T47D (cell line): ENCODE results near the gene TCF25.

Source experiments
- DNase-seq, 2 experiments: peaks; one replicate each; pipeline versions ENCODE4 v3.0.0 to v3.0.0-alpha.2; 2011 to 2012; ENCODE audit warnings: low read depth in 1 of 2, low spot score in 1 of 2
- JUND ChIP-seq: IDR thresholded peaks from 2 replicates; pipeline ENCODE4 v1.6.1; 2012; ENCODE audit warnings: low read depth
- in situ Hi-C: cut with HindIII; loops from 2 replicates; pipeline ENCODE4 v1.10.0; 2016; ENCODE audit warnings: low sequenced_read_pairs, low pct_unique_long_range_greater_than_20kb

Gene TCF25

GRCh38 chr16:89919535-89920406 is 46.4 kb downstream of the TCF25 start:
- no peak for TF ChIP-seq JUND
- in situ Hi-C loops, result no loop called here
- DNase-seq, result no peak

GRCh38 chr16:89920723-89921122 is 47.3 kb downstream of the TCF25 start:
- no peak for TF ChIP-seq JUND
- DNase-seq, result no peak
- in situ Hi-C loops, result no loop called here

GRCh38 chr16:89921131-89921701 is 47.8 kb downstream of the TCF25 start:
- TF ChIP-seq JUND, result no peak
- no peak for DNase-seq
- in situ Hi-C loops, result no loop called here

DNA sequence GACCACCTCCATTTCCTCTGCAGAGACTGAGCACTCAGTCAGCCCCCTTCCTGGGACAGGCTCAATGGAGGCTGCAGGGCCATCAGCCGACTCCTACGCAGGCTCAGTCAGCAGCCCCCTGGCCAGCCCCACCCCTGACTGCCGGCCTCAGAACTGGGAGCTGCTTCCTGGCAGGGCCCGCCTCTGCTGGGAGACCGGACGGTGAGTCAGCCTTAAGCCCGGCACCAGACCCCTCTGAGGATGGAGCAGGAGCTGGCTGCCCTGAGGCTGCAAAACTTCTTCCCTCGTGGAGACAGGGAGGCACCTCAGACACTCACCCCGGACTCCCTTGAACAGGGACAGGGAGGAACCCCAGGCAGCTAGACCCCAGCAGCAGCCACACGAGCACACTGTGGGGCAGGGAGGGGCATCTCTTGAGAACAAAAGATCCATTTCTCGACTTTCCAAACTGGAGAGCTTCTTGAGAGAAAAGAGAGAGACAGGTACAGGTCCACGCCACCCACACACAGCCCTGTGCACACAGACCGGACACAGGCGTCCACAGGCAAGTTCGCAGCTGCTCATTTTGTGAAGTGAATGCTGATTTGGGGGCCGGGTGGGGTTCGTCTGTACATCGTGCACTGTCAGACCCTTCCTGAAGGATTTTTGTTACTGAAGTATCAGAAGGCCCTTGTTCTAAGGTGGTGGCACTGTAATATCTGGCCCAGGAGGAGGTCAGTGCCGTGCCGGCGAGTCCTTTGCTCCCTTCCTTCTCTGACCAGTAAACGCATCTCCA is 48.5 kb downstream of the TCF25 start:
- in situ Hi-C loops, result no loop called here
- no peak for TF ChIP-seq JUND
- no peak for DNase-seq

DNA sequence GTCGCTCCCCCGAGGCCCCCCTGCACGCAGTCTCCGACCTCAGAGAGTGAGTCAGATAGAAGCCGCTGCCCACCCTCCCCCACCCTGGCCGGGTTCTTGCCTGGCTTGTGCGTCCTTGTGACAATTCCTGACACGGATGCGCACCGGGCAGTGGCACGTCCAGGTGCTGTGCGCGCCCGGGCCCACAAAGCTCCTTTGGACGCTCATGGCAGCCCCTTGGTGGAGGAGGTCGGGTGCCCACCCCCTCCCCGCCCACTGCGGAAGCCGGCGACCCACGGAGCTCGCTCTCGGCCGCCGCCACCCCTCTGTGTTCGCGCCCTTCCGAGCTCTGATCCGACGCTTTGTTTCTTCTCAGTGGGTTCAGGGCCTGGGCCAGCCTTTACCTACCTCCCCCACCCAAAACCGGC is 49.1 kb downstream of the TCF25 start:
- TF ChIP-seq JUND, result no peak
- in situ Hi-C loops, result no loop called here
- no peak for DNase-seq

DNA sequence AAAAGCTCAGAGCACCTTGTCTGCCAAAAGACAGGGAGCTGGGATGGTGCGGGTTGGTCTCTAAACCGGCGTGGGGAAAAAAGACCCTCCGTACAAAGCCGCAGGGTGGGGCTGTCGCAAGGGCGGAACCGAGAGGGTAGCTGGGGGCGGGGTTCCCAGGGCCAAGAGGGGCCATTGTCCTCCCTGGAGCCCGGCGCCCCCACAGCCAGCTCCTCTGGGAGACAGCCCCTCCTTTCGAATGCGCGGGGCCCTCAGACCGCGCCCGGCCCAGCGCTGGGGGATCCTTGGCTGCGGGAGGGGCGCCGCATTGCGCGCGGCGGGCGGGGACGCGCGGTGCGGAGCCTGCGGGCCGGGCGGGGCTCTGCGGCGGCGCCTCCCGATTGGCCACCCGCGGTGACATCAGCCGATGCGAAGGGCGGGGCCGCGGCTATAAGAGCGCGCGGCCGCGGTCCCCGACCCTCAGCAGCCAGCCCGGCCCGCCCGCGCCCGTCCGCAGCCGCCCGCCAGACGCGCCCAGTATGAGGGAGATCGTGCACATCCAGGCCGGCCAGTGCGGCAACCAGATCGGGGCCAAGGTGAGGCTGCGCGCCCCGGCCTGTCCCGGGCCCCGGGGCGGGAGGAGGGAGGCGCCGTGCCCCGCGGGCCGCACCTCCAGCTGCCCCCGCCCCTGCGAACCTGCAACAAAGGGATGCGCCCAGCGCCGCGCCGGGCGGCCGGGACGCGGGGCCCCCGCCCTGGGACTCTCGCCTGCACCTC is 49.7 kb downstream of the TCF25 start, which contains the start of gene TUBB3:
TSS of gene TUBB3 (plus strand) at position 459 of the 756 bp plus-strand sequence. CDS start at position 519, 60 bp downstream.
- peak; percentile 80 to 97 for DNase-seq
- TF ChIP-seq JUND, result no peak
- in situ Hi-C loops, result no loop called here

GRCh38 chr16:89923640-89924296 is 50.4 kb downstream of the TCF25 start:
- in situ Hi-C loops, result no loop called here
- no peak for DNase-seq
- TF ChIP-seq JUND, result no peak

- in situ Hi-C loops, result no loop called here
- TF ChIP-seq JUND, result no peak
- DNase-seq, result peak; percentile 46 to 76
Measured at GRCh38 chr16:89924297-89924924, 51.0 kb downstream of the TCF25 start.

DNA sequence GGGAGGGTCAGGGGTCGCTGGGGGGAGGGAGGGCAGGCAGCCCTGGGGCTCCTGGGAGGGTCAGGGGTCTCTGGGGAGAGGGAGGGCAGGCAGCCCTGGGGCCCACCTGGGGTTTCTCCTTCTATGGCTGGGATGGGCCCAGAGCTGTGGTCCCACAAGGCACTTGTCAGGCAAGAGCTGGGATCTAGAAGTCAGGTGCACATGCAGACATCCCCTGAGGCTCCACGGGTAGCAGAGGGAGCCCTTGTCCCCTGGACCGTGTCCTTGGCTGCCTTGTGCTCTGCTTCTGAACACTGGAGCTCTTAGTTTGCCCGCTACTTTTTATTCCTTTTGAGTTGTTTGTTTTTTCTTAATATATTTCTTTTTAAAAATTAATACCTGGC is 51.5 kb downstream of the TCF25 start:
- no peak for TF ChIP-seq JUND
- no peak for DNase-seq
- in situ Hi-C loops, result no loop called here

DNA sequence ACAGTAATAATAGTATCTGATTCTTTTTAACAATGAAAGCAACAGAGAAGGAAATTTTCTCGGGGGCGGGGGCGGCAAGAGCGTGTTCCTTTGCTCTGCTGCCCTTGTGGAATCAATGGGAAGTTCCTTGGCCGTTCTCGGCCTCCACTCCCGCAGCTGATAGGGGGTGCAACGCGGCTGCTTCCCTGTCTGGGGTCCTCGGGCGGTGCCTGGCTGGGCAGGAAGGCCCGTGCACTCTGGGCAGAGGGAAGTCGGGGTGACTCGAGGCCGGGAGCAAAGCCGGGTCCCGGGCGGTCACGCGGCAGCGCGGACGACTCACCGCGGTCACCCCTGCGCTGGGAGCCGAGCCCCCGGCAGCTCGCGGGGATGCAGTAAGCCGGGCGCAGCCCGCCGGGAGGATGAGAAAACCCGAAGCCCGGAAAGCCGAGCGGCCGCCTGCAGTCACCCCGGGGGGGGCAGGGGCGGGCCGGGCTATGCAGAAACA is 52.2 kb downstream of the TCF25 start:
- in situ Hi-C loops, result no loop called here
- DNase-seq, result no peak
- no peak for TF ChIP-seq JUND

DNA sequence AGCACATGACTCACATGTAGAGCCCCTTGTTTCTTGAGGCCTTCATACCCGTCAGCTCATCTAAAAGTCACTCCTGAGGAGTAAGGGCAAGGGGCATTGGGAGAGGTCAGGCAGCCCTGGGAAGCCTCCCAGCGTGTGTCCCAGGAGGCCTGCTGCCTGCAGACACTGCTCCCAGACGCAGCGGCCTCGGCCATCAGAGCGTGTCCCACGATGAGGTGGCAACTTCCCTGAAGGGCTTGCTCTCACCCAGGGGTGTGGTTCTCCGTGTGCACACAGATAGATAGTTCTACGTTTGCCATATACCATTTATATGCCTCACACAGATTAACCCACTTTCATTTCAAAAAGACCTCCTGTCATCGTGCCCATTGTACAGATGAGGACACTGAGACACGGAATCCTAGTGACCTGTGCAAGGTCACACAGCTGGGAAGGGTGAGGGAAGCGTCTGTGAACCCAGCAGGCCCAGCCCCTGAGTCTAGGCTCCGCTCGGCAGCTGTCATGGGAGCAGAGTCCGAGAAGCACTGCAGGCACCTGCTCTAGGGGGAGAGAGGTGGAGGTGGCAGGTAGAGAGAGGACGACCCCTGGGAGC is 58.0 kb downstream of the TCF25 start:
- in situ Hi-C loops, result no loop called here
- no peak for TF ChIP-seq JUND
- no peak for DNase-seq
